H1 (cell line): ENCODE data around the gene ALPK3. TPM values are rescaled to one million over a fixed set of nuclear protein-coding genes. Genes with fewer than 3 reads are reported as not detected.

Experiments
- CTCF ChIA-PET: fragments of 300-600 bp; sonication (Branson Sonifier 250); formaldehyde crosslinking; loops from one replicate; lab custom pipeline; 2021; ENCODE audit not compliant: partially characterized antibody; lab: Charles Lee
- POLR2A ChIA-PET: fragments of 300-600 bp; sonication (Branson Sonifier 250); formaldehyde crosslinking; loops from one replicate; lab custom pipeline; 2021; ENCODE audit warnings: inconsistent platforms; ENCODE audit not compliant: partially characterized antibody; lab: Charles Lee
- DNase-seq, 2 experiments: peaks; one replicate each; pipeline versions ENCODE4 v3.0.0 to v3.0.0-alpha.2; 2010 to 2022; ENCODE audit warnings: low spot score in 2 of 2, low read depth in 1 of 2, mixed read lengths in 1 of 2
- FAIRE-seq: peaks from 2 replicates; lab custom pipeline; 2011; peaks lifted over from hg19 to GRCh38; lab: Jason Lieb, UNC
- H2AFZ ChIP-seq: 2 replicates; pipeline ENCODE4 v1.8.1; 2012; ENCODE audit warnings: low read length, inconsistent platforms
- H2AK5ac ChIP-seq: 2 replicates; pipeline ENCODE4 v1.6.1; 2013; ENCODE audit warnings: low read depth, low read length
- H2BK120ac ChIP-seq: replicated peaks from 2 replicates; pipeline ENCODE3; 2013; ENCODE audit warnings: low read depth, low read length, inconsistent platforms
- H2BK12ac ChIP-seq: 2 replicates; pipeline ENCODE4 v1.6.1; 2013; ENCODE audit warnings: low read depth, low read length
- H2BK15ac ChIP-seq: 2 replicates; pipeline ENCODE4 v1.6.1; 2013; ENCODE audit warnings: low read length
- H2BK20ac ChIP-seq: 2 replicates; pipeline ENCODE4 v1.6.1; 2013; ENCODE audit warnings: low read length
- H2BK5ac ChIP-seq: 2 replicates; pipeline ENCODE4 v1.6.1; 2013; ENCODE audit warnings: low read depth, low read length
- H3K14ac ChIP-seq: 2 replicates; pipeline ENCODE4 v1.6.1; 2013; ENCODE audit warnings: inconsistent platforms; ENCODE audit not compliant: insufficient read length
- H3K18ac ChIP-seq: 2 replicates; pipeline ENCODE4 v1.6.1; 2013; ENCODE audit warnings: low read length; ENCODE audit errors: extremely low read depth
- H3K23ac ChIP-seq: 2 replicates; pipeline ENCODE4 v1.6.1; 2013; ENCODE audit warnings: inconsistent platforms; ENCODE audit not compliant: insufficient read length
- H3K23me2 ChIP-seq: 2 replicates; pipeline ENCODE4 v1.6.1; 2013; ENCODE audit warnings: low read depth, low read length
- H3K27ac ChIP-seq: 2 replicates; pipeline ENCODE4 v1.6.1; 2011; ENCODE audit warnings: low read depth, low read length, inconsistent platforms
- H3K27me3 ChIP-seq, 4 experiments: replicated peaks in 1 of 4; 1 replicate in 1 of 4; 2 replicates in 3 of 4; pipeline versions ENCODE4 v1.6.1 to v1.8.1; 2011 to 2013; ENCODE audit warnings: low read length in 3 of 4, mild to moderate bottlenecking in 3 of 4, inconsistent platforms in 2 of 4, mixed read lengths in 2 of 4, moderate library complexity in 1 of 4; ENCODE audit not compliant: control insufficient read depth in 3 of 4, insufficient read depth in 3 of 4; ENCODE audit errors: extremely low read depth in 1 of 4
- H3K36me3 ChIP-seq, 4 experiments: 2 replicates each; pipeline versions ENCODE4 v1.6.1 to v1.8.1; 2011 to 2013; ENCODE audit warnings: mild to moderate bottlenecking in 4 of 4, low read length in 3 of 4, moderate library complexity in 2 of 4, control low read depth in 1 of 4, inconsistent platforms in 1 of 4; ENCODE audit not compliant: insufficient read depth in 4 of 4, control insufficient read depth in 2 of 4
- H3K4ac ChIP-seq: replicated peaks from 2 replicates; pipeline ENCODE3; 2013; ENCODE audit warnings: low read length, low read depth, mixed read lengths, inconsistent platforms; ENCODE audit not compliant: insufficient read length
- H3K4me1 ChIP-seq, 4 experiments: replicated peaks in 1 of 4; 1 replicate in 1 of 4; 2 replicates in 3 of 4; pipeline versions ENCODE4 v1.6.1 to v1.8.1; 2011 to 2013; ENCODE audit warnings: low read length in 3 of 4, inconsistent platforms in 2 of 4, mixed read lengths in 1 of 4; ENCODE audit not compliant: insufficient read depth in 4 of 4, control insufficient read depth in 3 of 4
- H3K4me2 ChIP-seq, 2 experiments: 2 replicates each; pipeline versions ENCODE4 v1.6.1 to v1.8.1; 2011 to 2013; ENCODE audit warnings: low read depth in 2 of 2, low read length in 2 of 2, control low read depth in 1 of 2, inconsistent platforms in 1 of 2, mild to moderate bottlenecking in 1 of 2; ENCODE audit not compliant: insufficient read depth in 1 of 2
- H3K4me3 ChIP-seq, 4 experiments: fragments of 200-600, 300-600 bp in 1 of 4; sonication (generic), shearing (Covaris generic), sonication (Bioruptor Twin) in 1 of 4; 2 replicates each; pipeline versions ENCODE4 v1.5.1 to v1.8.1; 2011 to 2016; ENCODE audit warnings: low read length in 4 of 4, low read depth in 3 of 4, control low read depth in 2 of 4, inconsistent platforms in 2 of 4, mild to moderate bottlenecking in 2 of 4, mixed read lengths in 1 of 4, moderate library complexity in 1 of 4; ENCODE audit not compliant: insufficient read depth in 2 of 4; ENCODE audit errors: extremely low read depth in 1 of 4
- H3K56ac ChIP-seq: replicated peaks from 2 replicates; pipeline ENCODE3; 2013; ENCODE audit warnings: low read depth, mild to moderate bottlenecking, mixed read lengths, low read length, inconsistent platforms; ENCODE audit not compliant: insufficient read length
- H3K79me1 ChIP-seq: 2 replicates; pipeline ENCODE4 v1.6.1; 2013; ENCODE audit warnings: low read depth, low read length, control low read depth
- H3K79me2 ChIP-seq, 2 experiments: 2 replicates each; pipeline versions ENCODE4 v1.6.1 to v1.8.1; 2012 to 2013; ENCODE audit warnings: low read length in 2 of 2, mild to moderate bottlenecking in 2 of 2, inconsistent platforms in 1 of 2; ENCODE audit not compliant: insufficient read depth in 2 of 2, control insufficient read depth in 1 of 2
- H3K9ac ChIP-seq, 4 experiments: replicated peaks in 1 of 4; 1 replicate in 1 of 4; 2 replicates in 3 of 4; pipeline versions ENCODE4 v1.6.1 to v1.8.1; 2011 to 2013; ENCODE audit warnings: low read depth in 3 of 4, low read length in 3 of 4, control low read depth in 2 of 4, mild to moderate bottlenecking in 2 of 4, moderate library complexity in 2 of 4, inconsistent platforms in 1 of 4; ENCODE audit errors: extremely low read depth in 1 of 4
- H3K9me3 ChIP-seq, 2 experiments: 2 replicates each; pipeline versions ENCODE4 v1.6.1 to v1.8.1; 2012 to 2013; ENCODE audit warnings: mild to moderate bottlenecking in 2 of 2, moderate library complexity in 2 of 2, control low read depth in 1 of 2, inconsistent platforms in 1 of 2, low read depth in 1 of 2, low read length in 1 of 2, mixed read lengths in 1 of 2; ENCODE audit not compliant: insufficient read depth in 2 of 2
- H4K20me1 ChIP-seq, 2 experiments: replicated peaks in 1 of 2; 2 replicates each; pipeline versions ENCODE3 to v1.8.1; 2011 to 2013; ENCODE audit warnings: inconsistent platforms in 2 of 2, low read length in 2 of 2, mild to moderate bottlenecking in 1 of 2; ENCODE audit not compliant: insufficient read depth in 2 of 2, control insufficient read depth in 1 of 2
- H4K5ac ChIP-seq: 2 replicates; pipeline ENCODE4 v1.6.1; 2013; ENCODE audit warnings: low read length, low read depth, mixed read lengths, inconsistent platforms; ENCODE audit not compliant: insufficient read length
- H4K8ac ChIP-seq: 2 replicates; pipeline ENCODE4 v1.8.0; 2013; ENCODE audit warnings: mild to moderate bottlenecking, moderate library complexity, low read length, inconsistent platforms; ENCODE audit not compliant: insufficient read depth; ENCODE audit errors: extremely low read depth
- H4K91ac ChIP-seq: replicated peaks from 2 replicates; pipeline ENCODE3; 2013; ENCODE audit warnings: low read length, mixed read lengths, inconsistent platforms; ENCODE audit not compliant: insufficient read length
- CEBPB ChIP-seq: IDR thresholded peaks from 2 replicates; pipeline ENCODE4 v1.6.1; 2012; ENCODE audit warnings: low read depth, low read length
- CTCF ChIP-seq, 3 experiments: IDR thresholded peaks; 1 replicate in 2 of 3; 2 replicates in 1 of 3; pipeline versions ENCODE4 v1.5.1 to v1.6.1; 2011; ENCODE audit warnings: low read length in 3 of 3, mild to moderate bottlenecking in 3 of 3, inconsistent platforms in 2 of 3, low read depth in 1 of 3, moderate library complexity in 1 of 3; ENCODE audit not compliant: insufficient read depth in 1 of 3; ENCODE audit errors: control extremely low read depth in 1 of 3
- HDAC6 ChIP-seq: IDR thresholded peaks from one replicate; pipeline ENCODE4 v1.7.1; 2012; ENCODE audit warnings: low read depth, mild to moderate bottlenecking, inconsistent platforms, low read length, moderate library complexity
- JUND ChIP-seq: IDR thresholded peaks from 2 replicates; pipeline ENCODE4 v1.6.1; 2011; ENCODE audit warnings: mild to moderate bottlenecking, improper control_type of control experiment, low read length
- PHF8 ChIP-seq: fragments of 200-600 bp; sonication (generic); conservative IDR thresholded peaks from 2 replicates; pipeline ENCODE4 v1.7.1; 2012; ENCODE audit warnings: low read depth, mild to moderate bottlenecking, inconsistent platforms, low read length, moderate library complexity
- SIN3A ChIP-seq, 2 experiments: IDR thresholded peaks in 1 of 2; conservative IDR thresholded peaks in 1 of 2; 2 replicates each; pipeline ENCODE4 v1.6.1; 2011 to 2012; ENCODE audit warnings: low read length in 2 of 2, improper control_type of control experiment in 1 of 2, low read depth in 1 of 2, mild to moderate bottlenecking in 1 of 2
- SIX5 ChIP-seq: IDR thresholded peaks from 2 replicates; pipeline ENCODE4 v1.6.1; 2011; ENCODE audit warnings: mild to moderate bottlenecking, low read depth, low read length
- WGBS, 2 experiments: shearing (Covaris generic) in 1 of 2; methylation state at CpG; one replicate each; pipeline versions ENCODE4 v1.1.6 to v1.1.7; 2013 to 2015; ENCODE audit warnings: low lambda C conversion rate in 2 of 2, mixed read lengths in 2 of 2, inconsistent platforms in 1 of 2, low coverage in 1 of 2, missing lambda C conversion rate in 1 of 2; ENCODE audit not compliant: insufficient replicate concordance in 2 of 2, insufficient coverage in 1 of 2, insufficient read length in 1 of 2; ENCODE audit errors: extremely low coverage in 1 of 2, missing lambda C conversion rate in 1 of 2; 5-methylcytosine and 5-hydroxymethylcytosine counted together
- polyA plus RNA-seq, 7 experiments: library from polyadenylated mRNA; depleted of rRNA in 3 of 7; stranded (reverse) in 5 of 7; unstranded in 2 of 7; fragments of >200 nt in 5 of 7; fragments of 200-250 nt in 2 of 7; gene quantifications; 1 replicate in 5 of 7; 2 replicates in 1 of 7; 4 replicates in 1 of 7; pipeline versions ENCODE4 v1.2.1 to v1.2.3, GENCODE V29; 2011 to 2013; ENCODE audit warnings: missing spikeins in 2 of 7, mixed read lengths in 2 of 7
- total RNA-seq: library from RNA; stranded (reverse); fragmentation: NEBNext Ultra II Directional; extraction: Animal tissue kit (Norgen Biotek cat#: 25700); gene quantifications from 2 replicates; pipeline ENCODE4 v1.2.1, GENCODE V29; 2021
- TF ChIP-seq, protein P1 (sequence below): IDR thresholded peaks from 2 replicates; pipeline ENCODE4 v1.6.1; 2011; ENCODE audit warnings: low read depth, mild to moderate bottlenecking, low read length; ENCODE audit not compliant: insufficient read depth

The ALPK3 gene
- total and polyA plus RNA-seq, 2 of the 8 experiments (the other 6 are each of a cell fraction or from before 2014, with no cell fraction given): 4.4 to 19.2 TPM

DNA sequence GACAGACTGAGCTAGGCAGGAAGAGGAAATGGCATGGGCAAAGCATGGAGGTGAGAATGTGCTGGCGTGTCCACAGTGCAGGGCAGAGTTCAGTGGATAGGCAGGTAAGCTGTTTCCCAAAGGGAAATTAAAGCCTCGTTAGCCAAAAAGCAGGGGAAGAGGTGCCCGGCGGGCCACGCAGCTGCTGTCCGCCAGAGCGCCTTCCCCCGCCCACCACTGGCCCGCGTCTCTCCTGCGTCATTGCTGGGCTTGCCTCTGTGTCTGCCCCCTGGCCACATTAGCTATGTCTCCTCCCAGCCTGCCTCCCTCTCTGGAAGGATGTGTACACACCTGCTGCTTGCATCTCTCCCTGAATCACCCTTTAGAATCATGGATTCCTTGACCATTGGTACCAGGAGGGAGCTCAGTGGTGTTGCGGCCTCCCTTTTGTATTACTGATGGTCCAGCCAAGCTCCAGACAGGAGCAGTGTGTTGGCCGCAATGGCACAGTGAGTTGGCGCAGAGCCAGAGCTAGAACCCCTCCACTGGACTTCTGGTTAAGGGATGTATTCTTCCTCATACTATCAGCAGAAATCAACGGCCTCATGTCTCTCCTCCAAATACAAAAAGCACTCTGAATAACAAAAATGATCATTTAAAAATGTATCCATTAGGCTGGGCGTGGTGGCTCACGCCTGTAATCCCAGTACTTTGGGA, 93.9 kb downstream of the ALPK3 start:
- H3K36me3 ChIP-seq: no peaks in the 10 kb centered on the region
- H3K4ac ChIP-seq: no peak overlapping the region
- no peak overlapping the region for H2BK5ac ChIP-seq
- 93% methylated on average over 17 of the region's 17 CpGs; no CpG with 5 or more reads in 1 of the 2 experiments for WGBS, 2 experiments
- H4K8ac ChIP-seq: no peak overlapping the region
- H4K91ac ChIP-seq: no peak overlapping the region
- H2BK12ac ChIP-seq: no peak overlapping the region
- H3K23me2 ChIP-seq: no peaks in the 10 kb centered on the region
- no peaks in the 10 kb centered on the region for H3K79me1 ChIP-seq
- no peaks in the 10 kb centered on the region for H3K27me3 ChIP-seq
- H4K20me1 ChIP-seq: no peaks in the 10 kb centered on the region
- H2AK5ac ChIP-seq: no peak overlapping the region
- H3K9me3 ChIP-seq: no peaks in the 10 kb centered on the region
- H3K4me1 ChIP-seq: no peaks in the 10 kb centered on the region; a peak in 2 of 7 replicates
- TF ChIP-seq SIN3A (conservative IDR thresholded peaks at IDR 0.05 in 1 of 2, IDR thresholded peaks at IDR 0.05 in 1 of 2; ENCODE audit: low read depth in 1 of 2, low read length in 2 of 2) (no peak), PHF8 (no peak), CEBPB (no peak), JUND (no peak), HDAC6 (no peak), SIX5 (no peak), CTCF (IDR thresholded peaks at IDR 0.05; ENCODE audit: control extremely low read depth in 1 of 3, insufficient read depth in 1 of 3, low read depth in 1 of 3, low read length in 3 of 3) (no peak)
- TF ChIP-seq, protein P1, sequence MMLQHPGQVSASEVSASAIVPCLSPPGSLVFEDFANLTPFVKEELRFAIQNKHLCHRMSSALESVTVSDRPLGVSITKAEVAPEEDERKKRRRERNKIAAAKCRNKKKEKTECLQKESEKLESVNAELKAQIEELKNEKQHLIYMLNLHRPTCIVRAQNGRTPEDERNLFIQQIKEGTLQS: no peak
- DNase-seq: peak in 1 of 2 experiments; percentile 43
- no peak for FAIRE-seq
- H3K14ac ChIP-seq: no peak overlapping the region
- no peak overlapping the region for H4K5ac ChIP-seq
- H2BK120ac ChIP-seq: no peak overlapping the region
- no peak overlapping the region for H3K23ac ChIP-seq
- H3K56ac ChIP-seq: no peak overlapping the region
- ChIA-PET CTCF (interaction anchor here (0.8 to 3.5 kb wide), 10 partner anchors 15 to 312 kb away, joined by 3 to 25 read pairs (median 3); no protein-coding TSS in a partner anchor), POLR2A (interaction anchor here (0.6 kb wide), 1 partner anchor 269 kb away, joined by 3 read pairs; no protein-coding TSS in a partner anchor)
- no peak overlapping the region for H2AFZ ChIP-seq
- no peak overlapping the region for H3K18ac ChIP-seq
- no peak overlapping the region for H3K27ac ChIP-seq
- no peak overlapping the region for H2BK20ac ChIP-seq
- no peak overlapping the region for H3K4me3 ChIP-seq
- no peaks in the 10 kb centered on the region for H3K79me2 ChIP-seq
- no peak overlapping the region; a peak in 1 of 7 replicates for H3K9ac ChIP-seq
- H2BK15ac ChIP-seq: no peak overlapping the region
- no peak overlapping the region for H3K4me2 ChIP-seq
